ENCODE measurements around the gene TMEM201.

- TF ChIP-seq, protein P1, sequence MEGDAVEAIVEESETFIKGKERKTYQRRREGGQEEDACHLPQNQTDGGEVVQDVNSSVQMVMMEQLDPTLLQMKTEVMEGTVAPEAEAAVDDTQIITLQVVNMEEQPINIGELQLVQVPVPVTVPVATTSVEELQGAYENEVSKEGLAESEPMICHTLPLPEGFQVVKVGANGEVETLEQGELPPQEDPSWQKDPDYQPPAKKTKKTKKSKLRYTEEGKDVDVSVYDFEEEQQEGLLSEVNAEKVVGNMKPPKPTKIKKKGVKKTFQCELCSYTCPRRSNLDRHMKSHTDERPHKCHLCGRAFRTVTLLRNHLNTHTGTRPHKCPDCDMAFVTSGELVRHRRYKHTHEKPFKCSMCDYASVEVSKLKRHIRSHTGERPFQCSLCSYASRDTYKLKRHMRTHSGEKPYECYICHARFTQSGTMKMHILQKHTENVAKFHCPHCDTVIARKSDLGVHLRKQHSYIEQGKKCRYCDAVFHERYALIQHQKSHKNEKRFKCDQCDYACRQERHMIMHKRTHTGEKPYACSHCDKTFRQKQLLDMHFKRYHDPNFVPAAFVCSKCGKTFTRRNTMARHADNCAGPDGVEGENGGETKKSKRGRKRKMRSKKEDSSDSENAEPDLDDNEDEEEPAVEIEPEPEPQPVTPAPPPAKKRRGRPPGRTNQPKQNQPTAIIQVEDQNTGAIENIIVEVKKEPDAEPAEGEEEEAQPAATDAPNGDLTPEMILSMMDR (conservative IDR thresholded peaks at IDR 0.05): no peak
- no peak for TF ChIP-seq EZH2 (IDR thresholded peaks at IDR 0.05; ENCODE audit: low read depth)
Observed at GRCh38 chr1:9595968-9596340, 7.2 kb downstream of the TMEM201 start.

All from PC-9 (cell line).